H9 (cell line): ENCODE data around the gene SPSB3. TPM values are rescaled to one million over a fixed set of nuclear protein-coding genes. Genes with fewer than 3 reads are reported as not detected.

ENCODE experiments used
- DNase-seq: peaks from one replicate; pipeline ENCODE4 v3.0.0-alpha.2; 2017
- H2AFZ ChIP-seq: one replicate; pipeline ENCODE4 v1.6.1; 2013; ENCODE audit warnings: mild to moderate bottlenecking, low read length, control low read depth, moderate library complexity
- H2AK5ac ChIP-seq: 2 replicates; pipeline ENCODE4 v1.6.1; 2013; ENCODE audit warnings: low read length, control low read depth, mixed read lengths; ENCODE audit not compliant: insufficient read length
- H2BK120ac ChIP-seq: one replicate; pipeline ENCODE4 v1.6.1; 2013; ENCODE audit warnings: low read depth, mild to moderate bottlenecking, low read length, control low read depth, inconsistent platforms; ENCODE audit not compliant: poor library complexity, severe bottlenecking
- H2BK12ac ChIP-seq: 2 replicates; pipeline ENCODE4 v1.6.1; 2013; ENCODE audit warnings: low read length, control low read depth, mixed read lengths, low read depth; ENCODE audit not compliant: insufficient read length
- H2BK15ac ChIP-seq: 2 replicates; pipeline ENCODE4 v1.6.1; 2013; ENCODE audit warnings: low read depth, low read length, control low read depth
- H2BK20ac ChIP-seq: one replicate; pipeline ENCODE4 v1.6.1; 2013; ENCODE audit warnings: low read depth, mild to moderate bottlenecking, low read length, control low read depth, inconsistent platforms; ENCODE audit not compliant: poor library complexity, severe bottlenecking
- H2BK5ac ChIP-seq: 2 replicates; pipeline ENCODE4 v1.6.1; 2013; ENCODE audit warnings: low read length, control low read depth, mixed read lengths; ENCODE audit not compliant: insufficient read length
- H3K14ac ChIP-seq: 2 replicates; pipeline ENCODE4 v1.6.1; 2013; ENCODE audit warnings: low read length, control low read depth; ENCODE audit not compliant: insufficient read depth
- H3K18ac ChIP-seq: 2 replicates; pipeline ENCODE4 v1.6.1; 2013; ENCODE audit warnings: low read depth, mild to moderate bottlenecking, mixed read lengths, low read length, control low read depth; ENCODE audit not compliant: insufficient read length
- H3K23ac ChIP-seq: 2 replicates; pipeline ENCODE4 v1.6.1; 2013; ENCODE audit warnings: low read length, control low read depth, mixed read lengths, low read depth; ENCODE audit not compliant: insufficient read length
- H3K23me2 ChIP-seq: 2 replicates; pipeline ENCODE4 v1.6.1; 2013; ENCODE audit warnings: low read depth, mild to moderate bottlenecking, mixed read lengths, low read length, control low read depth; ENCODE audit not compliant: insufficient read length, poor library complexity, severe bottlenecking
- H3K27ac ChIP-seq: 2 replicates; pipeline ENCODE4 v1.5.1; 2013; ENCODE audit warnings: low read length, control low read depth, mixed read lengths, low read depth; ENCODE audit not compliant: insufficient read length
- H3K27me3 ChIP-seq: 2 replicates; pipeline ENCODE4 v1.6.1; 2013; ENCODE audit warnings: low read length, control low read depth, inconsistent platforms; ENCODE audit not compliant: insufficient read depth
- H3K4ac ChIP-seq: 2 replicates; pipeline ENCODE4 v1.6.1; 2013; ENCODE audit warnings: low read depth, mild to moderate bottlenecking, control low read depth, inconsistent platforms, low read length, moderate library complexity
- H3K4me1 ChIP-seq: 2 replicates; pipeline ENCODE4 v1.6.1; 2013; ENCODE audit warnings: low read length, control low read depth, inconsistent platforms; ENCODE audit not compliant: insufficient read depth
- H3K4me2 ChIP-seq: 2 replicates; pipeline ENCODE4 v1.6.1; 2013; ENCODE audit warnings: low read length, control low read depth, mixed read lengths; ENCODE audit not compliant: insufficient read length, insufficient read depth
- H3K56ac ChIP-seq: 2 replicates; pipeline ENCODE4 v1.6.1; 2013; ENCODE audit warnings: low read depth, mild to moderate bottlenecking, mixed read lengths, low read length, control low read depth; ENCODE audit not compliant: insufficient read length
- H3K79me1 ChIP-seq: 2 replicates; pipeline ENCODE4 v1.6.1; 2013; ENCODE audit warnings: low read depth, mild to moderate bottlenecking, moderate library complexity, low read length, control low read depth, inconsistent platforms; ENCODE audit not compliant: insufficient read depth, poor library complexity, severe bottlenecking
- H3K79me2 ChIP-seq: 2 replicates; pipeline ENCODE4 v1.6.1; 2013; ENCODE audit warnings: low read length, control low read depth, inconsistent platforms; ENCODE audit not compliant: insufficient read depth
- H3K9ac ChIP-seq: 2 replicates; pipeline ENCODE4 v1.6.1; 2013; ENCODE audit warnings: low read length, control low read depth, mixed read lengths; ENCODE audit not compliant: insufficient read length; ENCODE audit errors: extremely low read depth
- H3K9me3 ChIP-seq: one replicate; pipeline ENCODE4 v1.6.1; 2013; ENCODE audit warnings: low read depth, low read length, inconsistent platforms; ENCODE audit not compliant: control insufficient read depth
- H3T11ph ChIP-seq: one replicate; pipeline ENCODE4 v1.6.1; 2013; ENCODE audit warnings: mild to moderate bottlenecking, low read length, control low read depth, inconsistent platforms
- H4K20me1 ChIP-seq: one replicate; pipeline ENCODE4 v1.6.1; 2013; ENCODE audit not compliant: control insufficient read depth, insufficient read length, insufficient read depth
- H4K5ac ChIP-seq: 2 replicates; pipeline ENCODE4 v1.6.1; 2013; ENCODE audit warnings: low read depth, mild to moderate bottlenecking, mixed read lengths, low read length, control low read depth; ENCODE audit not compliant: insufficient read length
- H4K8ac ChIP-seq: replicated peaks from 2 replicates; pipeline ENCODE4 v1.6.1; 2013; ENCODE audit warnings: low read length, control low read depth, mixed read lengths, low read depth; ENCODE audit not compliant: insufficient read length
- H4K91ac ChIP-seq: 2 replicates; pipeline ENCODE4 v1.6.1; 2013; ENCODE audit warnings: low read depth, mild to moderate bottlenecking, moderate library complexity, mixed read lengths, low read length, control low read depth; ENCODE audit not compliant: insufficient read length
- H3K27ac Mint-ChIP-seq, 3 experiments: 2 replicates in 2 of 3; 3 replicates in 1 of 3; pipeline ENCODE4 v1.8.0; 2020 to 2021; ENCODE audit warnings: mixed read lengths in 3 of 3, mild to moderate bottlenecking in 1 of 3, moderate library complexity in 1 of 3
- H3K27me3 Mint-ChIP-seq: 2 replicates; pipeline ENCODE4 v1.8.0; 2021; ENCODE audit warnings: low read depth, mild to moderate bottlenecking, moderate library complexity, mixed read lengths
- H3K36me3 Mint-ChIP-seq, 3 experiments: 2 replicates in 2 of 3; 3 replicates in 1 of 3; pipeline ENCODE4 v1.8.0; 2020 to 2021; ENCODE audit warnings: low read depth in 3 of 3, mixed read lengths in 3 of 3; ENCODE audit not compliant: insufficient read depth in 1 of 3
- H3K4me1 Mint-ChIP-seq, 2 experiments: 2 replicates each; pipeline ENCODE4 v1.8.0; 2020; ENCODE audit warnings: mixed read lengths in 2 of 2
- H3K4me3 Mint-ChIP-seq, 2 experiments: 2 replicates in 1 of 2; 3 replicates in 1 of 2; pipeline ENCODE4 v1.8.0; 2020 to 2021; ENCODE audit warnings: mild to moderate bottlenecking in 2 of 2, mixed read lengths in 2 of 2, moderate library complexity in 1 of 2
- H3K9me3 Mint-ChIP-seq, 2 experiments: 2 replicates in 1 of 2; 3 replicates in 1 of 2; pipeline ENCODE4 v1.8.0; 2020; ENCODE audit warnings: mild to moderate bottlenecking in 2 of 2, mixed read lengths in 2 of 2, moderate library complexity in 1 of 2
- WGBS: extraction: QIAGEN DNeasy Blood & Tissue Kit; methylation state at CpG from one replicate; pipeline ENCODE4 v1.1.7; 2013; ENCODE audit warnings: missing lambda C conversion rate, low lambda C conversion rate, mixed read lengths; ENCODE audit not compliant: insufficient read length; ENCODE audit errors: extremely low coverage; 5-methylcytosine and 5-hydroxymethylcytosine counted together
- total RNA-seq: library from RNA; stranded (reverse); gene quantifications from 2 replicates; pipeline ENCODE4 v1.2.1, GENCODE V29; 2021
- TF ChIP-seq, protein P1 (sequence below): fragments of 200-600 bp; sonication (generic); conservative IDR thresholded peaks from 3 replicates; pipeline ENCODE4 v1.8.0; 2021; ENCODE audit warnings: antibody characterized with exemption, mild to moderate bottlenecking

The SPSB3 gene
- total RNA-seq, 1 experiment from 2014 or later: 19.9 TPM

DNA sequence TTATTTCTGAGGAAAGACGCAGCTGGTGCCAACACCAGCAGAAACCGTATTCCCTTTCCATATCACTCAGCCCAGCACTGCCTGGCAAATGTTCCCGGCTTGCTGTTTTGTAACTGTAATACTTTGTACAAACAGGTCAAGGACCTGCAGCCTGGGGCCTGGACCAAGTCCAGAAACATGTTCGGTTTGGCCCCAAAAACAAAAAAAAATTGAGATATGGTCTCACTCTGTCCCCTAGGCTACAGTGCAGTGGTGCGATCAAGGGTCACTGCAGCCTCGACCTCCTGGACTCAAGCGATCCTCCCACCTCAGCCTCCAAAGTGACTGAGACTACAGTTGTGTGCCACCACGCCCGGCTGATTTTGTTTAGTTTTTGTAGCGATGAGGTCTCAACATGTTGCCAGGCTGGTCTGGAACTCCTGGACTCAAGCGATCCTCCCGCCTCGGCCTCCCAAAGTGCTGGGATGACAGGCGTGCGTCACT, 43.1 kb upstream of the SPSB3 start:
- no peak overlapping the region for H2BK20ac ChIP-seq
- H3K79me1 ChIP-seq: peaks cover 10% of the 10 kb centered on the region
- H2AK5ac ChIP-seq: no peak overlapping the region
- no peak overlapping the region for H3K56ac ChIP-seq
- Mint-ChIP-seq H3K4me3 (peak overlapping the region; percentile 61 to 80), H3K27ac (no peak overlapping the region), H3K9me3 (no peaks in the 10 kb centered on the region; a peak in 1 of 5 replicates), H3K27me3 (peaks cover 4% of the 10 kb centered on the region; the same call in 1 of the 2 replicates), H3K36me3 (peaks cover 0 to 4% (median 0%) of the 10 kb centered on the region in 3 experiments; a peak in 3 of 7 replicates), H3K4me1 (peaks cover 11 to 18% of the 10 kb centered on the region in 2 experiments)
- peaks cover 2% of the 10 kb centered on the region; the same call in 1 of the 2 replicates for H3K4me1 ChIP-seq
- H4K91ac ChIP-seq: no peak overlapping the region
- H2BK12ac ChIP-seq: no peak overlapping the region
- no peak overlapping the region for H3K14ac ChIP-seq
- no peak overlapping the region for H3K18ac ChIP-seq
- H3K79me2 ChIP-seq: peaks cover 4% of the 10 kb centered on the region; the same call in 1 of the 2 replicates
- no peak overlapping the region for H3K9ac ChIP-seq
- H3T11ph ChIP-seq: no peak overlapping the region
- H2BK5ac ChIP-seq: no peak overlapping the region
- H3K4me2 ChIP-seq: peak overlapping the region; percentile 65
- no peak overlapping the region for H4K8ac ChIP-seq
- no peaks in the 10 kb centered on the region for H4K20me1 ChIP-seq
- no peak overlapping the region for H2BK120ac ChIP-seq
- peaks cover 10% of the 10 kb centered on the region for H3K23me2 ChIP-seq
- WGBS: no CpG with 5 or more reads among the region's 15 CpGs
- no peak overlapping the region for H2BK15ac ChIP-seq
- no peak overlapping the region for H2AFZ ChIP-seq
- H3K4ac ChIP-seq: no peak overlapping the region
- H4K5ac ChIP-seq: no peak overlapping the region
- H3K23ac ChIP-seq: no peak overlapping the region
- no peaks in the 10 kb centered on the region for H3K9me3 ChIP-seq
- no peaks in the 10 kb centered on the region for H3K27me3 ChIP-seq
- DNase-seq: no peak
- H3K27ac ChIP-seq: no peak overlapping the region
- TF ChIP-seq, protein P1, sequence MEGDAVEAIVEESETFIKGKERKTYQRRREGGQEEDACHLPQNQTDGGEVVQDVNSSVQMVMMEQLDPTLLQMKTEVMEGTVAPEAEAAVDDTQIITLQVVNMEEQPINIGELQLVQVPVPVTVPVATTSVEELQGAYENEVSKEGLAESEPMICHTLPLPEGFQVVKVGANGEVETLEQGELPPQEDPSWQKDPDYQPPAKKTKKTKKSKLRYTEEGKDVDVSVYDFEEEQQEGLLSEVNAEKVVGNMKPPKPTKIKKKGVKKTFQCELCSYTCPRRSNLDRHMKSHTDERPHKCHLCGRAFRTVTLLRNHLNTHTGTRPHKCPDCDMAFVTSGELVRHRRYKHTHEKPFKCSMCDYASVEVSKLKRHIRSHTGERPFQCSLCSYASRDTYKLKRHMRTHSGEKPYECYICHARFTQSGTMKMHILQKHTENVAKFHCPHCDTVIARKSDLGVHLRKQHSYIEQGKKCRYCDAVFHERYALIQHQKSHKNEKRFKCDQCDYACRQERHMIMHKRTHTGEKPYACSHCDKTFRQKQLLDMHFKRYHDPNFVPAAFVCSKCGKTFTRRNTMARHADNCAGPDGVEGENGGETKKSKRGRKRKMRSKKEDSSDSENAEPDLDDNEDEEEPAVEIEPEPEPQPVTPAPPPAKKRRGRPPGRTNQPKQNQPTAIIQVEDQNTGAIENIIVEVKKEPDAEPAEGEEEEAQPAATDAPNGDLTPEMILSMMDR: no peak
